Uterus (tissue), 4 donors: ENCODE data around the gene ZNF772. TPM values are rescaled to one million over a fixed set of nuclear protein-coding genes. Genes with fewer than 3 reads are reported as not detected.
"Not testable (repeated sequence)": the region's sequence is repeated elsewhere in the genome, so short reads cannot be mapped to it uniquely, and the experiment has no call there.

Experiments used
- DNase-seq, 2 donors: peaks; one replicate each; pipeline ENCODE4 v3.0.0-alpha.2; 2019 to 2020
- H3K27ac ChIP-seq, 2 donors: fragments of 200-600 bp; sonication (generic); 1 replicate in 1 of 2; 2 replicates in 1 of 2; pipeline ENCODE4 v1.5.1; 2016 to 2018
- H3K27me3 ChIP-seq, 2 donors: fragments of 200-600 bp; sonication (generic); one replicate each; pipeline ENCODE4 v1.5.1; 2018 to 2019; ENCODE audit warnings: control low read depth in 1 of 2
- H3K36me3 ChIP-seq, 2 donors: fragments of 200-600 bp; sonication (generic); one replicate each; pipeline ENCODE4 v1.5.1; 2019; ENCODE audit warnings: control low read depth in 1 of 2
- H3K4me1 ChIP-seq, 2 donors: fragments of 200-600 bp; sonication (generic); one replicate each; pipeline ENCODE4 v1.5.1; 2018 to 2019; ENCODE audit warnings: control low read depth in 1 of 2
- H3K4me3 ChIP-seq, 2 donors: fragments of 200-600 bp; sonication (generic); 1 replicate in 1 of 2; 2 replicates in 1 of 2; pipeline ENCODE4 v1.5.1; 2018 to 2019; ENCODE audit warnings: mild to moderate bottlenecking in 1 of 2
- H3K9me3 ChIP-seq, 2 donors: fragments of 200-600 bp; sonication (generic); one replicate each; pipeline ENCODE4 v1.5.1; 2019; ENCODE audit warnings: control low read depth in 1 of 2
- POLR2A ChIP-seq, 2 donors: fragments of 450-650 bp; IDR thresholded peaks; one replicate each; pipeline ENCODE4 v1.6.1; 2016; ENCODE audit warnings: antibody characterized with exemption in 2 of 2, mild to moderate bottlenecking in 1 of 2, moderate library complexity in 1 of 2
- intact Hi-C: fragments of 100-400 bp; cut with DNase I; formaldehyde crosslinking; loops from one replicate; pipeline ENCODE4 v1.15.1; 2023; ENCODE audit warnings: low total_unique reads
- total RNA-seq, 4 donors: library from RNA; depleted of rRNA in 3 of 4; stranded (reverse); fragments of >200 nt in 3 of 4; gene quantifications; one replicate each; pipeline versions ENCODE4 v1.1.0 to v1.2.4, GENCODE V29; 2014 to 2023
- TF ChIP-seq, protein P1 (sequence below), 4 experiments: fragments of 200-600 bp in 2 of 4; fragments of 450-650 bp in 2 of 4; sonication (generic) in 2 of 4; IDR thresholded peaks; one replicate each; pipeline ENCODE4 v1.5.1; 2016 to 2019; ENCODE audit warnings: antibody characterized with exemption in 4 of 4, mild to moderate bottlenecking in 2 of 4, moderate library complexity in 1 of 4
- donor health status: DM: yes; HTN: yes; CAD: no.

The ZNF772 gene
- total RNA-seq, 4 donors from 2014 or later = 7.2 to 48.0 (median 12.6) TPM

DNA sequence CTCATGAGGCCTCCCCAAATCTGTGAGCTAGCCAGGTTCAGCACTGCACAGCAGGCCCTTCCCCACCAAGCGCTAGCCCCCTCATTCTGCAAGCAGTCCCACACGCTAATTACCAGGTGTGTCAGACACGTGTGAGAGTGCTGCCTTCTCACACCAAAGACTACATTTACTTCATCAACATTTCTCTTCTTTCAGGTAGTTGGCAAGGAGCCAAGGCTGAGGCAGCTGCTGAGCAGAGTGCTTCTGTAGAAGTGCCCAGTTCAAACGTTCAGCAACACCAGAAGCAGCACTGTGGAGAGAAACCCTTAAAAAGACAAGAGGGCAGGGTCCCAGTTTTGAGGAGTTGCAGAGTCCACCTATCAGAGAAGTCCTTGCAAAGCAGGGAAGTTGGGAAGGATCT is 28.8 kb upstream of the ZNF772 start:
- Histone ChIP-seq H3K36me3 (no peaks in the 10 kb centered on the region), H3K27me3 (no peaks in the 10 kb centered on the region), H3K27ac (no peak overlapping the region), H3K4me1 (no peaks in the 10 kb centered on the region), H3K9me3 (peaks cover 0 to 31% of the 10 kb centered on the region in 2 donors), H3K4me3 (no peak overlapping the region)
- intact Hi-C loops = no loop called here
- TF ChIP-seq, protein P1, sequence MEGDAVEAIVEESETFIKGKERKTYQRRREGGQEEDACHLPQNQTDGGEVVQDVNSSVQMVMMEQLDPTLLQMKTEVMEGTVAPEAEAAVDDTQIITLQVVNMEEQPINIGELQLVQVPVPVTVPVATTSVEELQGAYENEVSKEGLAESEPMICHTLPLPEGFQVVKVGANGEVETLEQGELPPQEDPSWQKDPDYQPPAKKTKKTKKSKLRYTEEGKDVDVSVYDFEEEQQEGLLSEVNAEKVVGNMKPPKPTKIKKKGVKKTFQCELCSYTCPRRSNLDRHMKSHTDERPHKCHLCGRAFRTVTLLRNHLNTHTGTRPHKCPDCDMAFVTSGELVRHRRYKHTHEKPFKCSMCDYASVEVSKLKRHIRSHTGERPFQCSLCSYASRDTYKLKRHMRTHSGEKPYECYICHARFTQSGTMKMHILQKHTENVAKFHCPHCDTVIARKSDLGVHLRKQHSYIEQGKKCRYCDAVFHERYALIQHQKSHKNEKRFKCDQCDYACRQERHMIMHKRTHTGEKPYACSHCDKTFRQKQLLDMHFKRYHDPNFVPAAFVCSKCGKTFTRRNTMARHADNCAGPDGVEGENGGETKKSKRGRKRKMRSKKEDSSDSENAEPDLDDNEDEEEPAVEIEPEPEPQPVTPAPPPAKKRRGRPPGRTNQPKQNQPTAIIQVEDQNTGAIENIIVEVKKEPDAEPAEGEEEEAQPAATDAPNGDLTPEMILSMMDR (IDR thresholded peaks at IDR 0.05) = no peak
- no peak for TF ChIP-seq POLR2A (IDR thresholded peaks at IDR 0.05)
- no peak for DNase-seq

DNA sequence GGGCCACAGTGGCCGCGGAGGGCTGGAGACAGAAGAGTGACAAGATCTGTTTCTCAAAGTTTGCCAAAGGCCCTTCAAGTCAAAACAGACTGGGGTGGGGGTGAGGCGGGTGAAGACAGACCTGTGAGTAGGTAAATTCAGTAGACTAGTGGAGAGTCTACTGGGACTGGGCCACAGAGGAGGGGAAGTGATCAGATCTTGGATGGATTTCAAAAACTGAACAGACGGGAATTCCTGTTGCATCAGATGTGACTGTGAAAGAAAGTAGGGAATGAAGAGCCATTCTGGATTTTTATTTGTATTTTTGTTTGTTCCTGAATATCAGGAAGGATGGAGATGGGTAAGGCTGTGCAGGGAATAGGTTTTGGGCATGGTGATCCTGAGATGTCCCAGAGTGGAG is 23.0 kb upstream of the ZNF772 start:
- H3K4me3 ChIP-seq, H3K27me3 ChIP-seq, H3K36me3 ChIP-seq, DNase-seq, H3K9me3 ChIP-seq, H3K27ac ChIP-seq, intact Hi-C loops, H3K4me1 ChIP-seq: not testable (repeated sequence)

DNA sequence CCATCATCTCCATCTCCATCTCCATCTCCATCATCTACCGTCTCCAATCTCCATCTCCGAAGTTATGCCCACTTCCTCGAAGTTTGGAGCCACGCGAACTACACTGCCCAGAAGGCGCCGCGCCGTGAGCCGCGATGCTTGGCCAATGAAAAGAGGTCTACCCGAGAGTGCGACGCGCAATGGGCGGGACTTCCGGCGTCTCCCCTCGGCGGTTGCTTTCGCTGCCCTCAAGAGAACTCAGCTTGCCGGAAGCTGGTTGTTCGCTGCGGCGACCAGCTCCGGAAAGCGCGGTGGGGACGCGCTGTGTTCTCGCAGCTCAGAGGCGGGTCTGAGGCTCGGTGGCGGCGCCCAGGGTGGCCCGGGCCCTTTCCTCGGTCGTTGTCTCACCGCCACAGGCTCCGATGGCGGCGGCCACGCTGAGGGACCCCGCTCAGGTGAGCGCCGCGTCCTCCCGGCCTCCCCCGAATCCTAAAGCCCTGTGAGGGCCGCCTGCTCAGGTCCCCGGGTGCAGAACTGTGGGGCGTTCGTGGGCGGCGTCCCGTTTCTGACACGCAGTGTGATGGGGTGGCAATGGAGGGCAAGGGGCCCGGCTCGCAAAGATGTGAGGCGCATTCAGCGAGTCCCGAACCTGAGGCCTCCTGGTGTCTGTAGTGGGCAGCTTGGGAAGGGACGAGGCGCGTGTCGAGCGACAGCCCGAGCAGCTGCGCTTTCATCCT is 22.5 kb upstream of the ZNF772 start, which contains the start of gene ZNF773:
TSS of gene ZNF773 (plus strand) at position 259 of the 716 bp plus-strand sequence. CDS start at position 402, 143 bp downstream.
- TF ChIP-seq POLR2A (IDR thresholded peaks at IDR 0.05) = peak in 1 of 2 donors; percentile 53
- Histone ChIP-seq H3K27ac (peak within 1 kb of the TSS; percentile 63 to 76), H3K9me3 (peaks cover 0 to 11% of the 10 kb centered on the region in 2 donors), H3K4me3 (peak within 1 kb of the TSS; percentile 81 to 97)
- H3K4me1 ChIP-seq, H3K27me3 ChIP-seq, H3K36me3 ChIP-seq, intact Hi-C loops: not testable (repeated sequence)
- DNase-seq = peak; percentile 89 to 92

DNA sequence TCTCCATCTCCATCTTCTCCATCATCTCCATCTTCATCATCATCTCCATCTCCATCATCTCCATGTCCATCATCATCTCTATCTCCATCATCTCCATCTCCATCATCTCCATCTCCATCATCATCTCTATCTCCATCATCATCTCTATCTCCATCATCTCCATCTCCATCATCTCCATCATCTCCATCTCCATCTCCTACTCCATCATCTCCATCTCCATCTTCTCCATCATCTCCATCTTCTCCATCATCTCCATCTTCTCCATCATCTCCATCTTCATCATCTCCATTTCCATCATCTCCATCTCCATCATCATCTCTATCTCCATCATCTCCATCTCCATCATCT is 21.9 kb upstream of the ZNF772 start:
- H3K27me3 ChIP-seq, H3K4me3 ChIP-seq, H3K36me3 ChIP-seq, intact Hi-C loops, H3K27ac ChIP-seq, H3K4me1 ChIP-seq, DNase-seq: not testable (repeated sequence)
- H3K9me3 ChIP-seq = peaks cover 0 to 17% of the 10 kb centered on the region in 2 donors

DNA sequence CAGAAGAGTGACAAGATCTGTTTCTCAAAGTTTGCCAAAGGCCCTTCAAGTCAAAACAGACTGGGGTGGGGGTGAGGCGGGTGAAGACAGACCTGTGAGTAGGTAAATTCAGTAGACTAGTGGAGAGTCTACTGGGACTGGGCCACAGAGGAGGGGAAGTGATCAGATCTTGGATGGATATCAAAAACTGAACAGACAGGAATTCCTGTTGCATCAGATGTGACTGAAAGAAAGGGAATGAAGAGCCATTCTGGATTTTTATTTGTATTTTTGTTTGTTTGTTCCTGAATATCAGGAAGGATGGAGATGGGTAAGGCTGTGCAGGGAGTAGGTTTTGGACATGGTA is 10.9 kb upstream of the ZNF772 start:
- H3K27ac ChIP-seq, H3K9me3 ChIP-seq, H3K27me3 ChIP-seq, intact Hi-C loops, H3K4me3 ChIP-seq, H3K36me3 ChIP-seq, DNase-seq, H3K4me1 ChIP-seq: not testable (repeated sequence)

DNA sequence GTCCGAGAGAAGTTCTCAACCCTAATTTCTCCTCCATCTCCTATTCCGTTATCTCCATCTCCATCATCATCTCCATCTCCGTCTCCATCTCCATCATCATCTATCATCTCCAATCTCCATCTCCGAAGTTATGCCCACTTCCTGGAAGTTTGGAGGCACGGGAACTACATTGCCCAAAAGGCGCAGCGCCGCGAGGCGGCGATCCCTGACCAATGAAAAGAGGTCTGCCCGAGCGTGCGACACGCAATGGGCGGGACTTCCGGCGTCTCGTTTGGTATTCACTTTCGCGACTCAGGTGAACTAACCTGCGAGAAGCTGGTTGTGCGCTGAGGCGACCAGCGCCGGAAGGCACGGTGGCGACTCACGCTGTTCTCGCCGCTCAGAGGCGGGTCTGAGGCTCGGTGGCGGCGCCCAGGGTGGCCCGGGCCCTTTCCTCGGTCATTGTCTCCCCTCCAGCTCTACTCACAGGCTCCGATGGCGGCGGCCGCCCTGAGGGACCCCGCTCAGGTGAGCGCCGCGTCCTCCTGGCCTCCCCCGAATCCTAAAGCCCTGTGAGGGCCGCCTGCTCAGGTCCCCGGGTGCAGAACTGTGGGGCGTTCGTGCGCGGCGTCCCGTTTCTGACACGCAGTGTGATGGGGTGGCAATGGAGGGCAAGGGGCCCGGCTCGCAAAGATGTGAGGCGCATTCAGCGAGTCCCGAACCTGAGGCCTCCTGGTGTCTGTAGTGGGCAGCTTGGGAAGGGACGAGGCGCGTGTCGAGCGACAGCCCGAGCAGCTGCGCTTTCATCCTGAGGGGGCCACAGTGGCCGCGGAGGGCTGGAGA is 10.3 kb upstream of the ZNF772 start, which contains the start of gene ZNF419:
TSS of gene ZNF419 (plus strand) at position 274 of the 822 bp plus-strand sequence. CDS start at position 475, 201 bp downstream.
- DNase-seq = peak; percentile 85 to 87
- H3K9me3 ChIP-seq, intact Hi-C loops, H3K4me1 ChIP-seq, H3K36me3 ChIP-seq, H3K27me3 ChIP-seq: not testable (repeated sequence)
- peak in 1 of 2 donors; percentile 27 for TF ChIP-seq POLR2A (IDR thresholded peaks at IDR 0.05)
- Histone ChIP-seq H3K4me3 (peak within 1 kb of the TSS; percentile 68 to 94), H3K27ac (peak within 1 kb of the TSS; percentile 62 to 64)

DNA sequence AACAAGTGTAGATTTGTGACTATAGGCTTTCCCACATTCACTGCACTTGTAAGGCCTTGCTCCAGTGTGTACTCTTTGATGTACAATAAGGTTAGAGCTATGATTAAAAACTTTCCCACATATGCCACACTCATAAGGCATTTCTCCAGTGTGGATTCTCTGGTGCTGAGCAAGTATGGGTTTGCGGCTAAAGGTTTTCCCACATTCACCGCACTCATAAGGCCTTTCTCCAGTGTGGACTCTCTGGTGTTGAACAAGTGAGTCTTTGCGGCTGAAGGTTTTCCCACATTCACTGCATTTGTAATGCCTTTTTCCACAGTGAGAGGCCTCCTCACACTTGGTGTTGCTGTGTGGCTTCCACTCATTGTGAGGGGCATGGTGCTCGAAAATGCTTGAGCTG is 3.7 kb downstream of the ZNF772 start:
- Histone ChIP-seq H3K9me3 (peaks cover 2 to 74% of the 10 kb centered on the region in 2 donors), H3K27me3 (no peaks in the 10 kb centered on the region), H3K4me1 (no peaks in the 10 kb centered on the region), H3K4me3 (no peak overlapping the region), H3K36me3 (no peaks in the 10 kb centered on the region), H3K27ac (no peak overlapping the region)
- no peak for DNase-seq
- intact Hi-C loops = no loop called here
- no peak for TF ChIP-seq POLR2A (IDR thresholded peaks at IDR 0.05)
- TF ChIP-seq, protein P1 (IDR thresholded peaks at IDR 0.05) = no peak
